ENCODE data around the gene HECTD1. TPM values are rescaled to one million over a fixed set of nuclear protein-coding genes. Genes with fewer than 3 reads are reported as not detected.

HECTD1 gene
- total RNA-seq, 4 donors from 2014 or later = 222 to 294 (median 244) TPM

GRCh38 chr14:31197671-31198070 lies 9.9 kb downstream of the HECTD1 start:
- TF ChIP-seq CTCF (IDR thresholded peaks at IDR 0.05; ENCODE audit: low read depth) = no peak

- TF ChIP-seq CTCF (IDR thresholded peaks at IDR 0.05; ENCODE audit: low read depth) = no peak
Observed at GRCh38 chr14:31196839-31197492, 10.6 kb downstream of the HECTD1 start.

- TF ChIP-seq CTCF (IDR thresholded peaks at IDR 0.05; ENCODE audit: low read depth) = no peak
Observed at GRCh38 chr14:31194661-31195060, 12.9 kb downstream of the HECTD1 start.

GRCh38 chr14:31194095-31194494 lies 13.5 kb downstream of the HECTD1 start:
- no peak for TF ChIP-seq CTCF (IDR thresholded peaks at IDR 0.05; ENCODE audit: low read depth)

GRCh38 chr14:31190717-31191263 lies 16.8 kb downstream of the HECTD1 start:
- TF ChIP-seq CTCF (IDR thresholded peaks at IDR 0.05; ENCODE audit: low read depth) = no peak

GRCh38 chr14:31190219-31190603 lies 17.4 kb downstream of the HECTD1 start:
- no peak for TF ChIP-seq CTCF (IDR thresholded peaks at IDR 0.05; ENCODE audit: low read depth)

- TF ChIP-seq CTCF (IDR thresholded peaks at IDR 0.05; ENCODE audit: low read depth) = no peak
Observed at GRCh38 chr14:31189346-31190218, 18.0 kb downstream of the HECTD1 start.

Measured in subcutaneous adipose tissue (tissue), 4 donors.